GM12865 (cell line): Measurements from ENCODE around the gene ZNF428.
"Not testable (repeated sequence)": the region's sequence is repeated elsewhere in the genome, so short reads cannot be mapped to it uniquely, and the experiment has no call there.

ENCODE experiments used
- DNase-seq: peaks from one replicate; pipeline ENCODE4 v3.0.0; 2010; ENCODE audit warnings: low read depth
- H3K4me3 ChIP-seq: 2 replicates; pipeline ENCODE4 v1.5.1; 2011; ENCODE audit warnings: mild to moderate bottlenecking, low read depth, low read length, control low read depth
- TF ChIP-seq, protein P1 (sequence below): IDR thresholded peaks from 2 replicates; pipeline ENCODE4 v1.5.1; 2011; ENCODE audit warnings: low read length, control low read depth, low read depth, inconsistent platforms; ENCODE audit not compliant: insufficient read depth; ENCODE audit errors: missing control alignments

Gene ZNF428

DNA sequence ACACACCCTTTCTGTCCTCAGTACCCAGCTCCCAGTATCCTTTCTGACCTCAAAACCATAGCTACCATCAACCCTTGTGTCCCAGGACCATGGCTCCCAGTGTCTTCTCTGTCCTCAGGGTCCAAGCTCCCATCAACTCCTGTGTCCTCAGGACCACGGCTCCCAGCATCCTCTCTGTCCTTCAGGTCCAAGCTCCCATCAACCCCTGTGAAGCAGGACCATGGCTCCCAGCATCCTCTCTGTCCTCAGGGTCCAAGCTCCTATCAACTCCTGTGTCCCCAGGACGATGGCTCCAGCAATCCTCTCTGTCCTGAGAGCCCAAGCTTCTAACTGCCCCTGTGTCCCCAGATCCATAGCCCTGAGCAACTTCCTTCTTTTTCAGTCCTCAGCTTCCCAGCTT, 21.9 kb upstream of the ZNF428 start:
- DNase-seq = no peak
- TF ChIP-seq, protein P1, sequence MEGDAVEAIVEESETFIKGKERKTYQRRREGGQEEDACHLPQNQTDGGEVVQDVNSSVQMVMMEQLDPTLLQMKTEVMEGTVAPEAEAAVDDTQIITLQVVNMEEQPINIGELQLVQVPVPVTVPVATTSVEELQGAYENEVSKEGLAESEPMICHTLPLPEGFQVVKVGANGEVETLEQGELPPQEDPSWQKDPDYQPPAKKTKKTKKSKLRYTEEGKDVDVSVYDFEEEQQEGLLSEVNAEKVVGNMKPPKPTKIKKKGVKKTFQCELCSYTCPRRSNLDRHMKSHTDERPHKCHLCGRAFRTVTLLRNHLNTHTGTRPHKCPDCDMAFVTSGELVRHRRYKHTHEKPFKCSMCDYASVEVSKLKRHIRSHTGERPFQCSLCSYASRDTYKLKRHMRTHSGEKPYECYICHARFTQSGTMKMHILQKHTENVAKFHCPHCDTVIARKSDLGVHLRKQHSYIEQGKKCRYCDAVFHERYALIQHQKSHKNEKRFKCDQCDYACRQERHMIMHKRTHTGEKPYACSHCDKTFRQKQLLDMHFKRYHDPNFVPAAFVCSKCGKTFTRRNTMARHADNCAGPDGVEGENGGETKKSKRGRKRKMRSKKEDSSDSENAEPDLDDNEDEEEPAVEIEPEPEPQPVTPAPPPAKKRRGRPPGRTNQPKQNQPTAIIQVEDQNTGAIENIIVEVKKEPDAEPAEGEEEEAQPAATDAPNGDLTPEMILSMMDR = no peak
- H3K4me3 ChIP-seq = no peak overlapping the region

DNA sequence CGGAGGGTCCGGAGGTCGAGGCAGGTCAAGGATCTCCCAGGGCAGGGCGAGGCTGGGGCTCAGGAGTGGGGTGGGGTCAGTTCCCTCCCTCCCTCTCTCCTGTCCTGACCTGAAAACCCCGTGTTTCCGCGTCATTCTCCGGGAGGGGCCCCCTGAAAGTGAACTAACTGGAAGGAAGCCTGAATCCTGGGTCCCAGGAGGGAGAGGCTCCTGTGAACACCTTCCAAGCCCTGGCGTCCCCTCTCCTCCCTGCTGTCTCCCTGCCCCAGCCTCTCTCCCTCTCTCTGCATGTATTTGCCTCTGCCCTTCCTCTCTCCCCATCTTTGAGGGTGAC, 21.0 kb upstream of the ZNF428 start:
- no peak overlapping the region for H3K4me3 ChIP-seq
- TF ChIP-seq, protein P1 = no peak
- no peak for DNase-seq

DNA sequence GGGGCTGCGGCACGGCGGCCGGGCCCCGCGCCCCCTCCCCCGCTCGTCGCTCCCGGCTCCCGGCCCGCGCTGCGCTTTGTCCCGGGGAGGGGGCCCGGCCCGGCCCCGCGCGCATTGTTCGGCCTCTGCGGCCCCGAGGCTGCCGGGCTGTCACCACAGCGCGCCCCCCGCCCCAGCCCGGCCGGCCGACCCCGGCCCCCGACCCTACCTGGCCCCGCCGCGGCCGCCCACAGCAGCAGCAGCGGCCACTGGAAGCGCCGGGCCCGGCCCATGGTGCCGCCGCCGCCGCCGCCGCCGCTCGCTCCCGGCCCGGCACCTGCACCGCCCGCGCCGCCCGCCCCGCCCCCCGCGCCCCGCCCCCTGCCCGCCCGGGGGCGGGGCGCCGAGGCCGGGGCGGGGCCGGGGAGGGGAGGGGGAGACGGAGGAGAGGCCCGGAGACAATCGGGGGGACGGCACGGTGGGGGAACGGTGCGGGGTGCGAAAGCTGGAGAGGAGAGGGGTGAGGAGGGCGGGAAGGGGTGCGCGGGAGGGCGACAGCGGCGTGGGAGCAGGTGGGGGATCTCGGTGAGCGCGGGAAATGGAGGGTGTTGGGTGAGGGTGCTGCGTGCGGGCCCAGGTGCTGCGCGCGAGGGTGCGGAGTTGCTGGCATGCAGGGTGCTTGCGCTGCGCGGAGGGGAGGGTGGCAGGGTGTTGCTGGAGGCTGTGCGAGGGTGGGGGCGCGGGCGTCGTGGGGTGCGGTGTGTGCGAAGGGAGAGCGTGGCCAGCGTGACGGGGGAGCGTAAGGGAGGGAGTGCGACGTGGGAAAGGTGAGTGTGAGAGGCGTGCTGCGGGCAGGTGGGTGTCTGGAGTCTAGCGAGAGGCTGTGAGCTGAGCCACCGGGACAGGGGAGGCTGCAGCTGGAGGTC, 20.3 kb upstream of the ZNF428 start, which contains the start of gene CADM4:
TSS of gene CADM4 (minus strand) at position 332 of the 905 bp plus-strand sequence. CDS start at position 272, 60 bp downstream.
- no peak for DNase-seq
- TF ChIP-seq, protein P1 = no peak
- H3K4me3 ChIP-seq = peak within 1 kb of the TSS; percentile 18

DNA sequence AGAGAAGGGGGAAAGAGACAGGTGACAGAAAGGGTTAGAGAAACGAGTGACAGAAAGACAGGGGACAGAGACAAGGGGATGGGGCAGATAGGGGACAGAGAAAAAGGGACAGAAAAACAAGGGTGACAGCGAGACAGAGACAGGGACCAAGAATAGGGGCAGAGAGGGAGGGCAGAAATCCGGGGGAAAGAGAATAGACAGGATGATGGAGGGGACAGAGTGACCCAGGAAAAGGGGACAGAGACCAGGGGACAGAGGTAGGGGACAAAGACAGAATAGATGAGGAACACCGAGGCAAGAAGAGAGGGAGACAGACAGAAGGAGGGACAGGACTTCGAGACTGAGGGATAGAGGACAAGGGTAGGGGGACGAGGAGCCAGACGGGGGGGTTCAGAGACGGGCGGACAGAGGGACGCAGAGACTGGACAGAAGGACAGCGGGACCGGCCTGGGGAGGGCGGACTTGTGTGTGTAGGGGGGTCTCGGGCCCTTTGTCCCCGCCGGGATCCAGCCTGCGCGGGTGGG, 19.6 kb upstream of the ZNF428 start:
- no peak for DNase-seq
- no peak overlapping the region for H3K4me3 ChIP-seq
- TF ChIP-seq, protein P1 = no peak

DNA sequence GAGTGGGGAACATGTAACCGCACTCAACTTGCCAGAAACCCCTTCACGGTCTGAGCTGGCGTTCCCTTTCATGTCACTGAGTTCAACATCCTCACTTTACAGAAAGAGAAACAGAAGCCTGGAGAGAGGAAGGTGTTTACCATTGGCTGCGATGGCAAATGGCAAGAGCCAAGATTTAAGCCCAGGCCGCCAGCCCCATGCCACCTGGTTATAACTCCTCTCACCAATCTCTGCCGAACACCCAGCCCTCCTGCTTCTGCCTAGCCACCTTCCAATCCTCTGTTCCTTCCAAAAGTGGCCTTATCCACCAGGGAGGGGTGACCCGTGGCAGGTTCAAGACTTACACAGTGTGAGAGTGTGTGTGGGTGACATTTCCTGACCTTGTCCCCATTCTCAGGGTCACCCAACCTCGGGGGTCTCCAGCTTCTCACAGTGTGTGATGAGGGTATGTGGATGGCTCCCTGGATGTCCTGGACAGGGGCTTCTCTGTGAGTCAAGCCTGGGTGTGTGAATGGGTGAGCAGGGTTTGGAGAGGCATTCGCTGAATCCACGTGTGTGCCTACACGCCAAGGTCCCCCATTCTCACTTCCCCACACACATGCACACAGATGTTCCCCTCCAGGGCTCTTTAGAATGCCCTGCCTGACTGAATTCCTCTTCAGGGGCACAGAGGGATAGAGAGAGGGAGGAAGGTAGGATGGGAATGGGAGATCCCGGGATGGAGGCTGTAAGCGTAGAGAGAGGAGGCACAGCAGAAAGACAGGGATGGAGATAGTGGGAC, 19.0 kb upstream of the ZNF428 start:
- TF ChIP-seq, protein P1 = no peak
- DNase-seq = no peak
- no peak overlapping the region for H3K4me3 ChIP-seq

DNA sequence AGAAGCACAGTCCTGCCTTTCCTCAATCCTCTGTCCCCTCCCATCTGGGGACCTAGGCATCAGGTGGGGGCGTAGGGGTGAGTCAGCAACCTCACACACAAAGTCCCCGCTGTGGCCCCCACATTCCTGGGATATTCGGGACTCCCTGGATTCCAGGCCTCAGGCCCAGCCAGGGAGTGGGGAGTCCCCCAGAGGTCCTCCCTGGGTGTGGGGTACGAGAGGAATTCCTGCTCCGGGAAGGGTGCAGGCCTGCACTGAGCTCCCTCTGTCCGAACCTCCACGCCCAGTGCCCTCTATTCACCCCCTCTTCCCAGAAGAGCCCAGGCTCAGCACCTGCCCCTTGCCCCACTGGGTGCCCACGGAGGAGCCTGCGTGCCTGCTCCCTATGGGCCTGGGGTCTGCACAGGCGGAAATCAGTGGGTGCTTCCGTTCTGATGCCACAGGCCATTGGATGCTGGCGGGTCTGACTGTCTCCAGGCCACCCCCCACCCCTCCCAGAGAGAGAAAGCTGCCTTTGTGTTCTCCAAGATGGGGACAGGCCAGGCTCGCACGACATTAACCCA, 16.8 kb upstream of the ZNF428 start:
- TF ChIP-seq, protein P1 = no peak
- H3K4me3 ChIP-seq = no peak overlapping the region
- no peak for DNase-seq

DNA sequence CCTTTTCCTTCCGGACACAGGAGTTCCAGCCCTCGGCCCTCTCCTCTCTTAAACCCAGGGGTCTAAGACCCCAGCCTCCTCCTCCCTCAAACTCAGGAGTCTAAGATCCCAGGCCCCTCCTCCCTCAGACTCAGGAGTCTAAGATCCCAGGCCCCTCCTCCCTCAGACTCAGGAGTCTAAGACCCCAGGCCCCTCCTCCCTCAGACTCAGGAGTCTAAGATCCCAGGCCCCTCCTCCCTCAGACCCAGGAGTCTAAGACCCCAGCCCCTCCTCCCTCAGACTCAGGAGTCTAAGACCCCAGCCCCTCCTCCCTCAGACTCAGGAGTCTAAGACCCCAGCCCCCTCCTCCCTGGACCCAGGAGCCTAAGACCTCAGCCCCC, 16.1 kb upstream of the ZNF428 start:
- not testable (repeated sequence) for DNase-seq, H3K4me3 ChIP-seq
